Endothelial cell (in vitro differentiated cells): ENCODE data around the gene MARCHF4. TPM values are rescaled to one million over a fixed set of nuclear protein-coding genes. Genes with fewer than 3 reads are reported as not detected.
"Not testable (repeated sequence)": the region's sequence is repeated elsewhere in the genome, so short reads cannot be mapped to it uniquely, and the experiment has no call there.

Experiments used
- DNase-seq: peaks from one replicate; pipeline ENCODE4 v3.0.0; 2021; ENCODE audit warnings: low spot score
- H3K27ac Mint-ChIP-seq: one replicate; pipeline ENCODE4 v1.8.0; 2021; ENCODE audit warnings: mixed read lengths, inconsistent platforms; ENCODE audit not compliant: unreplicated experiment
- H3K27me3 Mint-ChIP-seq: one replicate; pipeline ENCODE4 v1.8.0; 2021; ENCODE audit warnings: mild to moderate bottlenecking, moderate library complexity, mixed read lengths, inconsistent platforms; ENCODE audit not compliant: unreplicated experiment
- H3K36me3 Mint-ChIP-seq: one replicate; pipeline ENCODE4 v1.8.0; 2021; ENCODE audit warnings: mild to moderate bottlenecking, low read depth, mixed read lengths, inconsistent platforms; ENCODE audit not compliant: unreplicated experiment
- H3K4me1 Mint-ChIP-seq: one replicate; pipeline ENCODE4 v1.8.0; 2021; ENCODE audit warnings: mild to moderate bottlenecking, mixed read lengths, inconsistent platforms; ENCODE audit not compliant: unreplicated experiment
- H3K4me3 Mint-ChIP-seq: one replicate; pipeline ENCODE4 v1.8.0; 2021; ENCODE audit warnings: mild to moderate bottlenecking, mixed read lengths, inconsistent platforms; ENCODE audit not compliant: unreplicated experiment
- H3K9me3 Mint-ChIP-seq: one replicate; pipeline ENCODE4 v1.8.0; 2021; ENCODE audit warnings: mixed read lengths, inconsistent platforms; ENCODE audit not compliant: unreplicated experiment
- CTCF ChIP-seq: fragments of 200-600 bp; sonication (generic); IDR thresholded peaks from one replicate; pipeline ENCODE4 v1.5.0; 2021; ENCODE audit warnings: antibody characterized with exemption; ENCODE audit not compliant: unreplicated experiment
- total RNA-seq: library from RNA; stranded (reverse); fragmentation: NEBNext Ultra II Directional; extraction: Animal tissue kit (Norgen Biotek cat#: 25700); gene quantifications from one replicate; pipeline ENCODE4 v1.2.1, GENCODE V29; 2021; ENCODE audit not compliant: unreplicated experiment

Gene MARCHF4
- total RNA-seq, 1 donor from 2014 or later = 0.46 TPM

GRCh38 chr2:216385478-216385877, 13.2 kb upstream of the MARCHF4 start:
- no peak for TF ChIP-seq CTCF
- no peak overlapping the region for H3K4me3 Mint-ChIP-seq
- no peaks in the 10 kb centered on the region for H3K36me3 Mint-ChIP-seq
- H3K9me3 Mint-ChIP-seq = no peaks in the 10 kb centered on the region
- H3K27me3 Mint-ChIP-seq = peaks cover 7% of the 10 kb centered on the region
- DNase-seq = no peak
- no peaks in the 10 kb centered on the region for H3K4me1 Mint-ChIP-seq
- H3K27ac Mint-ChIP-seq = no peak overlapping the region

GRCh38 chr2:216384409-216384808, 12.1 kb upstream of the MARCHF4 start:
- not testable (repeated sequence) for H3K4me3 Mint-ChIP-seq, H3K36me3 Mint-ChIP-seq, H3K9me3 Mint-ChIP-seq, H3K27me3 Mint-ChIP-seq, DNase-seq, H3K27ac Mint-ChIP-seq, H3K4me1 Mint-ChIP-seq

GRCh38 chr2:216379977-216380376, 7.7 kb upstream of the MARCHF4 start:
- no peaks in the 10 kb centered on the region for H3K9me3 Mint-ChIP-seq
- peaks cover 2% of the 10 kb centered on the region for H3K27me3 Mint-ChIP-seq
- H3K4me3 Mint-ChIP-seq = no peak overlapping the region
- no peak for DNase-seq
- H3K36me3 Mint-ChIP-seq = no peaks in the 10 kb centered on the region
- TF ChIP-seq CTCF = no peak
- H3K4me1 Mint-ChIP-seq = no peaks in the 10 kb centered on the region
- no peak overlapping the region for H3K27ac Mint-ChIP-seq

GRCh38 chr2:216375286-216375685, 3.0 kb upstream of the MARCHF4 start:
- DNase-seq = no peak
- Mint-ChIP-seq H3K4me1 (peaks cover 14% of the 10 kb centered on the region), H3K36me3 (no peaks in the 10 kb centered on the region), H3K9me3 (no peaks in the 10 kb centered on the region), H3K27me3 (peaks cover 15% of the 10 kb centered on the region), H3K27ac (no peak overlapping the region), H3K4me3 (no peak overlapping the region)
- no peak for TF ChIP-seq CTCF

- Mint-ChIP-seq H3K27me3 (peaks cover 15% of the 10 kb centered on the region), H3K27ac (no peak overlapping the region), H3K36me3 (peaks cover 3% of the 10 kb centered on the region), H3K9me3 (no peaks in the 10 kb centered on the region), H3K4me1 (peaks cover 14% of the 10 kb centered on the region), H3K4me3 (no peak overlapping the region)
- TF ChIP-seq CTCF = no peak
- DNase-seq = no peak
These were observed 1.6 kb upstream of the MARCHF4 start for GRCh38 chr2:216373896-216374295.
